SIG-M5 treated with dmso at 0.1 percent for 504 hours (cell line): ENCODE results near the gene ZNF677.
"Not testable (repeated sequence)": the region's sequence is repeated elsewhere in the genome, so short reads cannot be mapped to it uniquely, and the experiment has no call there.

Source experiments
- DNase-seq: peaks from one replicate; lab custom pipeline; 2025; ENCODE audit not compliant: unreplicated experiment; lab: John Stamatoyannopoulos, UW

Gene ZNF677

GRCh38 chr19:53254411-53255341 lies at the start of gene ZNF677:
Gene ZNF677, minus strand, starts transcription at chr19:53254873. Its CDS starts 3,323 bp downstream, at chr19:53251550.
- DNase-seq = no peak

DNA sequence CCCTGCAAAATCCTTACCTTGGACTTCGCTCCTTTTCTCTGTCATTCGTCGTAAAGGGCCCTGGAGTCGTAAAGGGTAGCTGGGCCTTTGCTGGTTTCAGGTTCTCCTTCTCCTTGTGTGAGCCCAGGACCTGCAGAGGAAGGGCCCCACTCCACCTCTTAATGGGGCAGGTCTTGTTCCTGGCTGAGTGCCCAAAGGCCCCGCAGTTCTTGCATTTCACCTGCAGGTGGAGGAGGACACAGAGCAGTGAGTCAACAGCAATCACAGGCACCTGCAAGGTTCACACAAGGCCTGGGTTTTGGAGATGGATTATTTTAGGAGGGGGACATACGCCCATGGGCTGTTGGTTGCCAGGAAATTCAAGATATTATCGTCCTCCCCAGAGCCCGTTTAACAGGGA lies 46.7 kb upstream of the ZNF677 start:
- DNase-seq = not testable (repeated sequence)

DNA sequence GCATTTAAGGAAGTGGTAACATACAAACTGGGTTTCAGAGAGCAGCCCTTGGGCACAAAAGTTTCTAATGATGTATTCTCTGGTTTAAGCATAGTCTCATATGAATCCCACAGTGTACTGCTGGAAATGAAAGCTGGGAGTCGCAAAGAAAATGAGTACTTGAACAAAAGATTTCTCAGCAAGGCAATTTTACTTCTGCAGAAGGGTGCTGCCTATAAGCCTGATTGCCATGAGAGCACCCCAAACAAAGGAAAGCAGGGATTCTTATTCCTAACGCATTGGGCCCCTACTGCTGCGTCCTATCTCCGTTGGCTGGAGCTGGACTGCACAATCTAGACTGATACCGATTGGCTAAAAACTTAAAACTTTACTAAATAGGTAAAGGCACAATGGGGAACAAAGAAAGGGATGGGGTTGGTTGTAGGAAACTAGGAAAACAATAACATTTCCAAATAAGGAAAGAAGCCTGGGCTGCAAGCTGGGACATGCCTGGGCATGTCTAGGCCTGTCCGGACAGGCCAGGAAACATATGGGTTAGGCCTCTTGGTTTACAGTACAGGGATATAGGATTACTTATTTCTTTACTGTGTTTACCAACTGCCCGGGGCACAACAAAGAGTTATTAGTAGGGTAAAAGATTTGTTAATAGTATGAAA lies 40.2 kb upstream of the ZNF677 start:
- DNase-seq = no peak

DNA sequence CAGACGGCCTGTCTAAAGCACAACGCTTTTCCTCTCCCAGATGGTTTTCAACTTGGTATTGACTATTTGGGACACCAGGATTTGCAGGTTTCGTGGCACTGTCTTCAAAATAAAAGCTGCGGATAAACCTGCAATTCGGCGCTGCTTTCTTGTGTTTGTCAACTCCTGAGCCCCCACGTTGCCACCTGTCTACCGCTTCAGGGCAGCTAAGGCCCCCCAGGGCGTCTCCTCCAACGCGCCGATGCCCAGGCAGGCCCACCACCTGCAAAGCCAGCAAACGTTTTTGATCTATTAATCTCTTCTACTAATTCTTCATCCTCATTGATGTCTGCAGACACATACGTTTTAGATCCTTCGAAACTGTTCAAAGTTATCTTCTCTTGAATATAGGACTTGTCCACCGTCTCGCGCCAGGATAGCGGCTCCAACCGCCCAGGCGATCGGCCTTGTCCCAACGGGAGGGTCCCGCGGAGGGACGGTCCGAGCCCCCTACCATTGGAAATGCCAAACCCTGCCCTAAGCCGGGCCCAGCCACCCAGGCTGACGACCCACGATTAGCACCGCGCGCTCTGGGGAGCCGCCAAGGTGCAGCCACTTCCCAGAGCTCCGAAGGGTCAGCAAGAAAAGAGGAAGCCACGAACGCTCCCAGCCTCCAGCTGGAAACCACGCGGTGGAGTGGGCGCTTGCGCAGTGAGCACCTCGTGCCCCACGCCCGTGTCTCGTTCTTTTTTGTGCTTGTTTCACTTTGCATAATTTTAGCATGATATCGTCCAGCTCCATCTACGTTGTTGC lies 36.3 kb upstream of the ZNF677 start:
- DNase-seq = no peak

- no peak for DNase-seq
Observed at GRCh38 chr19:53285087-53285486, 30.4 kb upstream of the ZNF677 start.

DNA sequence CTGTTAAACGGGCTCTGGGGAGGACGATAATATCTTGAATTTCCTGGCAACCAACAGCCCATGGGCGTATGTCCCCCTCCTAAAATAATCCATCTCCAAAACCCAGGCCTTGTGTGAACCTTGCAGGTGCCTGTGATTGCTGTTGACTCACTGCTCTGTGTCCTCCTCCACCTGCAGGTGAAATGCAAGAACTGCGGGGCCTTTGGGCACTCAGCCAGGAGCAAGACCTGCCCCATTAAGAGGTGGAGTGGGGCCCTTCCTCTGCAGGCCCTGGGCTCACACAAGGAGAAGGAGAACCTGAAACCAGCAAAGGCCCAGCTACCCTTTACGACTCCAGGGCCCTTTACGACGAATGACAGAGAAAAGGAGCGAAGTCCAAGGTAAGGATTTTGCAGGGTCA lies 27.3 kb upstream of the ZNF677 start:
- not testable (repeated sequence) for DNase-seq

- DNase-seq = no peak
Observed at GRCh38 chr19:53275480-53275879, 20.8 kb upstream of the ZNF677 start.

DNA sequence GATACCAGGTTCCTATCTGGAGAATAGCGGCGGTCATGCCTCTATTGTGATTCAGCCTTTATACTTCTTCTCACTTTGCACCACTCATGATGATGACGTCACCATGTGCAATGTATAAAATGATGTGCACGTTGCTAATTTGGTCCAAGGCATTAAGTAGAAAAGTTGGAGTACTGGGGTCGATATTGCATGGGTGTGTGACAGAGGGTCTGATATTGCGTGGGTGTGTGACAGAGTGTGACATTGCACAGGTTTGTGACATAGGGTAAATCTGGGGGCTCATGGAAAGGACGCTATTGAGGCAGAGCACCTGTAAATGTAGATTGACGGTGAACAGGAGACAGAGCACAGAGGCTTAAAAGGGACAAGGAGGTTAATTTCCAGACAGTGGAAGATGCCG lies 17.4 kb upstream of the ZNF677 start:
- DNase-seq = no peak

DNA sequence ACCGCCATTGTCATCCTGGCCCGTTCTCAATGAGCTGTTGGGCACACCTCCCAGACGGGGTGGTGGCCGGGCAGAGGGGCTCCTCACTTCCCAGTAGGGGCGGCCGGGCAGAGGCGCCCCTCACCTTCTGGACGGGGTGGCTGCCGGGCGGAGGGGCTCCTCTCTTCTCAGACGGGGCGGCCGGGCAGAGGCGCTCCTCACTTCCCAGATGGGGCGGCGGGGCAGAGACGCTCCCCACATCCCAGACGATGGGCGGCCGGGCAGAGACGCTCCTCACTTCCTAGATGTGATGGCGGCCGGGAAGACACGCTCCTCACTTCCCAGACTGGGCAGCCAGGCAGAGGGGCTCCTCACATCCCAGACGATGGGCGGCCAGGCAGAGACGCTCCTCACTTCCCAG lies 15.2 kb upstream of the ZNF677 start:
- DNase-seq = not testable (repeated sequence)

DNA sequence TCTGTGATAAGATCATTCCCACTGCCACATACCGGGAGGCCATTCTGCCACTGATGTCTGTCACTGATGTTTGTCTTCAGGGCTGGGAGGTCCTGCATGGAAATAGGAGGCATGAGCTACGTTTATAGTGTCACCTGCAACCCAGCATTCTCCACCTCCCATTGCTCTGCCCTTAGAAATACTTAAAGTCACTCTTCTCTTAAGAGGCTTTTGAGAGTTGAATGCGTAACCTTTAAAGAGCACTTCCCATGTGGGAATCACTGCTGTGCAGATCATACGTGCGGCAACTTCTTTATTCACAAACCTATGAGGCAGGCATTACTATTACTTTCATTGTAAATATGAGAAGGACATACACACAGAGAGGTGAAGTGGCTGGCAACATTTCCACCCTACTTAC lies 12.9 kb upstream of the ZNF677 start, which contains the start of gene VN1R4:
VN1R4 (minus strand) TSS at position 101 of the 400 bp plus-strand sequence; CDS start at position 43, 58 bp downstream.
- DNase-seq = not testable (repeated sequence)

DNA sequence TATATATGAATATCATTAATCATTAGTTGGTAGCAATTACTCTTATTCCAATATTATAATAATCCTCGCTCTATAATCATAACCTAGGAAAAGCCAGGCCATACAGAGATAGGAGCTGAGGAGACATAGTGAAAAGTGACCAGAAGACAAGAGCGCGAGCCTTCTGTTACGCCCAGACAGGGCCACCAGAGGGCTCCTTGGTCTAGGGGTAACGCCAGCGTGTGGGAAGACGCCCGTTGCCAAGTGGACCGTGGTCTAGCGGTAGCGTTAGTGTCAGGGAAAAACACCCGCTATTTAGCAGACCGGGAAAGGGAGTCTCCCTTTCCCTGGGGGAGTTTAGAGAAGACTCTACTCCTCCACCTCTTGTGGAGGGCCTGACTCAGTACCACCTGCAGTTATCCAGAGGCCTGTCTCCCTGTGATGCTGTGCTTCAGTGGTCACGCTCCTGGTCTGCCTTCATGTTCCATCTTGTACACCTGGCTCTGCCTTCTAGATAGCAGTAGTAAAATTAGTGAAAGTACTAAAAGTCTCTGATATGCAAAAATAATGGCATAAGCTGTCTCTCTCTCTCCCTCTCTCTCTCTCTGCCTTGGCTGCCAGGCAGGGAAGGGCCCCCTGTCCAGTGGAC lies 3.2 kb upstream of the ZNF677 start, which contains the start of gene VN1R2:
VN1R2 (plus strand) TSS at position 578 of the 628 bp plus-strand sequence. CDS start 84 bp downstream, outside the sequence.
- DNase-seq = not testable (repeated sequence)

GRCh38 chr19:53246498-53246897 lies 8.2 kb downstream of the ZNF677 start:
- no peak for DNase-seq

- no peak for DNase-seq
Observed at GRCh38 chr19:53237114-53237777, 17.4 kb downstream of the ZNF677 start.

- no peak for DNase-seq
Observed at GRCh38 chr19:53224606-53225005, 30.1 kb downstream of the ZNF677 start.

DNA sequence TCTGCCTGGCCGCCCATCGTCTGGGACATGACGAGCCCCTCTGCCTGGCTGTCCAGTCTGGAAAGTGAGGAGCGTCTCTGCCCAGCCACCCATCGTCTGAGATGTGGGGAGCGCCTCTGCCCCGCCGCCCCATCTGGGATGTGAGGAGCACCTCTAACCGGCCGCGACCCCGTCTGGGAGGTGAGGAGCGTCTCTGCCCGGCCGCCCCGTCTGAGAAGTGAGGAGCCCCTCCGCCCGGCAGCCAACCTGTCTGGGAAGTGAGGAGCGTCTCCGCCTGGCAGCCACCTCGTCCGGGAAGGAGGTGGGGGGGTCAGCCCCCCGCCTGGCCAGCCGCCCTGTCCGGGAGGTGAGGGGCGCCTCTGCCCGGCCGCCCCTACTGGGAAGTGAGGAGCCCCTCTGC lies 32.0 kb downstream of the ZNF677 start:
- not testable (repeated sequence) for DNase-seq

DNA sequence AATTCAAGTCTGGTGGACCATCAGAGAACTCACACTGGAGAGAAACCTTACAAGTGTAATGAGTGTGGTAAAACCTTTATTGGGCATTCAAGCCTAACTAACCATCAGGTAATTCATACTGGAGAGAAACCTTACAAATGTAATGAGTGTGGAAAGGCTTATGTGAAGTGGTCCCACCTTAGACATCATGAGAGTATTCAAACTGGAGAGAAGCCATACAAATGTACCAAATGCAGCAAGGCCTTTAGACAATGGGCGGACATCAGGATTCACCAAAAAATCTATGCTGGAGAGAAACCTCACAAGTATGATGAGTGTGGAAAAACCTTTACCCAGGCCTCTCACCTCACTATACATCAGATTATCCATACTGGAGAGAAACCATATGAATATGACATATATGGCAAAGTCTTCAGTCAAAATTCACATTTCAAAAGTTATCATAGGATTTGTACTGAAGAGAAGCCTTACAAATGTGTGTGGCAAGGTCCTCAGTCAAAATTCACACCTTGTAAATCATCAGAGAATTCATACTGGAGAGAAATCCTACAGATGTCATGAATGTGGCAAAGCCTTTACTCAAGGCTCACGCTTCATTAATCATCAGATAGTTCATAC lies 41.9 kb downstream of the ZNF677 start:
- no peak for DNase-seq

GRCh38 chr19:53211554-53211953 lies 43.1 kb downstream of the ZNF677 start:
- not testable (repeated sequence) for DNase-seq

- peak; percentile 21 for DNase-seq
Observed at GRCh38 chr19:53196777-53197396, 57.8 kb downstream of the ZNF677 start.

DNA sequence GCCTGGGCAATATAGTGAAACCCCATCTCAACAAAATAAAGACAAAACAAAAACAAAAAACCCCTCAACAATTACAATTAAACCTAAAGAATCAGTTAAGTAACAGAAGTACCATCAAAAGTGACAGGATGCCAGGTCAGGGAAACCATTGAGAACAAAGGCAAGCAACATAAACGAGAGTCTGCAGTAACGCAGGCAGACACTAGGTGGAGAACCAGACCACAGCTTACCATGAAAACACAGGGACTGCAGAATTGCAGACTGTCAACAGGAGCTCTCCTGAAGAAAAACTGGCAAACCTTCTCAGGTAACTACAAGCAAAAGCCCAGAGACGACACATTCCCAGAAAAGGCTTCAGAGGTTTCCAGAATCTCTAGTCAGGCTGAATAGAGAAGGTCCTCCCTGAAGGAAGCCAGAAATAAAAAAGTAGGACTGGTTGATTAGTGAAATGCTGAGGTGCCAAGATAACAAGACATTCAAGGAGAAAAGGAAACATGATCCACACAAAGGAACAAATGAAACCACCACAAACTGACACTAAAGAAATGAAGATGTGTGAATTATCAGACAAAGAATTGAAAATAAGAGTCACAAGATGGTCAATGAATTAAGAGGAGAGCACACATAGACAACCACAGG lies 59.3 kb downstream of the ZNF677 start:
- peak; percentile 50 for DNase-seq
